GM23338 (cell line): Measurements from ENCODE around the gene IRF2BP1. TPM values are rescaled to one million over a fixed set of nuclear protein-coding genes. Genes with fewer than 3 reads are reported as not detected.

Source experiments
- ATAC-seq: fragments of 200-7000 bp; cut with Tn5 transposase; 3 replicates; pipeline ENCODE4 v1.9.1; 2020
- DNase-seq: peaks from one replicate; pipeline ENCODE4 v3.0.0-alpha.2; 2015; ENCODE audit warnings: low spot score
- H2AFZ ChIP-seq: fragments of 200-600 bp; sonication (generic); 2 replicates; pipeline ENCODE4 v1.8.0; 2016; ENCODE audit warnings: antibody characterized with exemption, mild to moderate bottlenecking, moderate library complexity
- H3F3A ChIP-seq: fragments of 200-600 bp; sonication (generic); replicated peaks from 2 replicates; pipeline ENCODE4 v1.8.0; 2017; ENCODE audit warnings: antibody characterized with exemption, mixed run types, low read depth
- H3K27ac ChIP-seq: fragments of 200-600 bp; sonication (generic); 2 replicates; pipeline ENCODE4 v1.6.1; 2016; ENCODE audit warnings: low read depth
- H3K27me3 ChIP-seq: fragments of 200-600 bp; sonication (generic); 2 replicates; pipeline ENCODE4 v1.8.0; 2016; ENCODE audit warnings: mild to moderate bottlenecking, mixed run types, moderate library complexity; ENCODE audit not compliant: insufficient read depth
- H3K36me3 ChIP-seq: fragments of 200-600 bp; sonication (generic); 2 replicates; pipeline ENCODE4 v1.8.0; 2016; ENCODE audit warnings: mild to moderate bottlenecking; ENCODE audit not compliant: insufficient read depth
- H3K4me1 ChIP-seq: fragments of 200-600 bp; sonication (generic); 2 replicates; pipeline ENCODE4 v1.8.0; 2016; ENCODE audit warnings: mild to moderate bottlenecking, moderate library complexity; ENCODE audit not compliant: insufficient read depth
- H3K4me2 ChIP-seq: fragments of 200-600 bp; sonication (generic); 2 replicates; pipeline ENCODE4 v1.7.1; 2017; ENCODE audit warnings: mixed run types
- H3K4me3 ChIP-seq: fragments of 200-600 bp; sonication (generic); 2 replicates; pipeline ENCODE4 v1.6.1; 2016; ENCODE audit warnings: mixed run types
- H3K79me2 ChIP-seq: fragments of 200-600 bp; sonication (generic); replicated peaks from 2 replicates; pipeline ENCODE4 v1.8.0; 2017; ENCODE audit warnings: mild to moderate bottlenecking; ENCODE audit not compliant: insufficient read depth
- H3K9me2 ChIP-seq: fragments of 200-600 bp; sonication (generic); 2 replicates; pipeline ENCODE4 v1.8.0; 2017; ENCODE audit not compliant: insufficient read depth
- H4K20me1 ChIP-seq: fragments of 200-600 bp; sonication (generic); replicated peaks from 2 replicates; pipeline ENCODE4 v1.8.0; 2017; ENCODE audit warnings: mild to moderate bottlenecking; ENCODE audit not compliant: insufficient read depth
- H3K27ac Mint-ChIP-seq: 2 replicates; pipeline ENCODE4 v1.8.0; 2020; ENCODE audit warnings: inconsistent platforms, mild to moderate bottlenecking, moderate library complexity, mixed read lengths
- H3K27me3 Mint-ChIP-seq: 3 replicates; pipeline ENCODE4 v1.8.0; 2022; ENCODE audit warnings: low read depth, mild to moderate bottlenecking, moderate library complexity, mixed read lengths, inconsistent platforms; ENCODE audit not compliant: insufficient read depth, poor library complexity
- H3K36me3 Mint-ChIP-seq: 3 replicates; pipeline ENCODE4 v1.8.0; 2021; ENCODE audit warnings: low read depth, mild to moderate bottlenecking, inconsistent platforms, moderate library complexity, mixed read lengths
- H3K4me1 Mint-ChIP-seq: 3 replicates; pipeline ENCODE4 v1.8.0; 2020; ENCODE audit warnings: mild to moderate bottlenecking, inconsistent platforms, mixed read lengths
- H3K4me3 Mint-ChIP-seq: 3 replicates; pipeline ENCODE4 v1.8.0; 2021; ENCODE audit warnings: moderate library complexity, mild to moderate bottlenecking, inconsistent platforms, mixed read lengths
- H3K9me3 Mint-ChIP-seq: 3 replicates; pipeline ENCODE4 v1.8.0; 2020; ENCODE audit warnings: moderate library complexity, mild to moderate bottlenecking, inconsistent platforms, mixed read lengths
- CREB1 ChIP-seq: fragments of 250-450 bp; sonication (Bioruptor Pico); IDR thresholded peaks from 2 replicates; pipeline ENCODE4 v1.5.0; 2020; ENCODE audit warnings: low read depth, mild to moderate bottlenecking, moderate library complexity
- EZH2phosphoT487 ChIP-seq: fragments of 200-600 bp; sonication (generic); IDR thresholded peaks from one replicate; pipeline ENCODE4 v1.8.1; 2018; ENCODE audit warnings: antibody characterized with exemption; ENCODE audit not compliant: unreplicated experiment
- POLR2AphosphoS5 ChIP-seq: IDR thresholded peaks from 2 replicates; pipeline ENCODE4 v1.6.1; 2016; ENCODE audit warnings: antibody characterized with exemption, low read depth
- STAT1 ChIP-seq: IDR thresholded peaks from one replicate; pipeline ENCODE4 v1.6.1; 2016; ENCODE audit warnings: antibody characterized with exemption; ENCODE audit not compliant: unreplicated experiment
- ZNF114 ChIP-seq: fragments of 250-450 bp; sonication (Bioruptor Pico); IDR thresholded peaks from 2 replicates; pipeline ENCODE4 v1.5.0; 2020; ENCODE audit warnings: mild to moderate bottlenecking, moderate library complexity
- ZNF331 ChIP-seq: fragments of 250-450 bp; sonication (Bioruptor Pico); IDR thresholded peaks from 2 replicates; pipeline ENCODE4 v1.5.0; 2020; ENCODE audit warnings: low read depth, mild to moderate bottlenecking, moderate library complexity
- polyA plus RNA-seq: library from polyadenylated mRNA; unstranded; fragments of >200 nt; fragmentation: Nextera tagmentation; extraction: Ambion mirVana; gene quantifications from 2 replicates; pipeline ENCODE4 v1.2.1, GENCODE V29; 2016
- total RNA-seq: library from RNA; depleted of rRNA; stranded (reverse); fragments of >200 nt; shearing (Covaris generic); gene quantifications from 2 replicates; pipeline ENCODE4 v1.2.3, GENCODE V29; 2014
- TF ChIP-seq, protein P1 (sequence below), 2 experiments: fragments of 200-600 bp in 1 of 2; sonication (generic) in 1 of 2; conservative IDR thresholded peaks; 2 replicates each; pipeline versions ENCODE4 v1.5.1 to v1.6.1; 2016 to 2017; ENCODE audit warnings: antibody characterized with exemption in 2 of 2, low read depth in 2 of 2, mild to moderate bottlenecking in 2 of 2, moderate library complexity in 1 of 2

Gene IRF2BP1
- total and polyA plus RNA-seq, 2 experiments from 2014 or later, result 10.4 to 41.6 TPM

DNA sequence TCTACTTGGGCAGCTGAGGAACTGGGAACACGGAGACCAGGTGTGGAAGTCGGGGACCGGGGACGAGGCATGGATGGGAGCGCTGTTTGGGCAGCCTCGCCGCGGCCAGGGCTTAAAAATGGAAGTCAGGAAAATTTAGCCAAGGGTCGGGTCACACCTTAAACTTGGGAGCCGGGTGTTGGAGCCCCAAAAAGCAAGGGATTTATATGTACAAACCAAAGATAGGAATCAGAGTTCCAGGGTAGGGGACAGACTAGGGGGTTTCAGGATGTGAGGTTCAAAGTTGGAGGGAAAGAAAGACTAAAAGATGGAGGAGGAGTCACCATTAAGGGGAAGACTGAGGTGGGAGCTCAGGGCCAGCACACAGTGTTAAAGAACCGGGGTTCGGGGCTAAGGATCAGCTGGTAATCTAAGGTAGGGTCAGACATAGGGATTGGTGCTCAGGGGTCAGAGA, 21.3 kb downstream of the IRF2BP1 start (continued):
- TF ChIP-seq ZNF114 (CRISPR knock-in tag) (no peak), EZH2phosphoT487 (no peak), CREB1 (no peak)
- TF ChIP-seq, protein P1, sequence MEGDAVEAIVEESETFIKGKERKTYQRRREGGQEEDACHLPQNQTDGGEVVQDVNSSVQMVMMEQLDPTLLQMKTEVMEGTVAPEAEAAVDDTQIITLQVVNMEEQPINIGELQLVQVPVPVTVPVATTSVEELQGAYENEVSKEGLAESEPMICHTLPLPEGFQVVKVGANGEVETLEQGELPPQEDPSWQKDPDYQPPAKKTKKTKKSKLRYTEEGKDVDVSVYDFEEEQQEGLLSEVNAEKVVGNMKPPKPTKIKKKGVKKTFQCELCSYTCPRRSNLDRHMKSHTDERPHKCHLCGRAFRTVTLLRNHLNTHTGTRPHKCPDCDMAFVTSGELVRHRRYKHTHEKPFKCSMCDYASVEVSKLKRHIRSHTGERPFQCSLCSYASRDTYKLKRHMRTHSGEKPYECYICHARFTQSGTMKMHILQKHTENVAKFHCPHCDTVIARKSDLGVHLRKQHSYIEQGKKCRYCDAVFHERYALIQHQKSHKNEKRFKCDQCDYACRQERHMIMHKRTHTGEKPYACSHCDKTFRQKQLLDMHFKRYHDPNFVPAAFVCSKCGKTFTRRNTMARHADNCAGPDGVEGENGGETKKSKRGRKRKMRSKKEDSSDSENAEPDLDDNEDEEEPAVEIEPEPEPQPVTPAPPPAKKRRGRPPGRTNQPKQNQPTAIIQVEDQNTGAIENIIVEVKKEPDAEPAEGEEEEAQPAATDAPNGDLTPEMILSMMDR (conservative IDR thresholded peaks at IDR 0.05; ENCODE audit: low read depth in 2 of 2), result no peak

DNA sequence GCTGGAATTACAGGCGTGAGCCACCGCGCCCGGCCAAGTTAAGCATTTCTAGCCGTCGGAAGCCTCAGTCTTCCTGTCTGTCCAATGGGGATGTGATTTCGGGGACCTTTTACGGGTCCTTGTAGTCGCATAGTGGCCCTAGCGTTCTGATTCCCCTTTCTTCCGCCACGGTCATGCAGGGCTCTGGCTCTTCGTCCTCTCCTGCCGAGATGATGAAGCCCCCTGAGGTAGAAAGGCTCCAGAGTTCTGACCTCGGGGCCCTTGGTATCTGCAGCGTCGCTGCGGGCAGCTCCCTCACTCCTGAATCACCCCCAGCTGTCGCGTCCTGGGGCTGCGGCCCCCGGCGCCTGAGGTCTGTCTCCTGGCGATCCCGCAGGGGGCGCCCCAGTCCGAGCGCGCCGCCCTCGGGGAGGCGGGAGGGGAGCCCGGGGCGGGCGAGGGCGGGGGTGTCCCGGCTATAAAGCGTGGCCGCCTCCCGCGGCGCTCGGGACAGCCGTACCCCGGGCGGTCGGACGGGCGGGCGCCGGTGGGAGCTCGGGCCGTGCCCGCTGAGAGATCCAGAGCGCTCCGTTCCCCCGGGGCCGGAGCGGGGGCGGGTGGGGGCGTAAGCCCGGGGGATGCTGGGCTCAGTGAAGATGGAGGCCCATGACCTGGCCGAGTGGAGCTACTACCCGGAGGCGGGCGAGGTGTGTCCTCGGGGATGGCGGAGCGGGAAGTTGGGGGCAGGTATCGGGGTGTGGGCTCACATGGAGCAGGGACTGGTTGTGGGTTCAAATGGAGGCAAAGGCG, 21.9 kb downstream of the IRF2BP1 start, which contains the start of gene FOXA3:
Gene FOXA3 (plus strand): TSS at position 487 of the 789 bp plus-strand sequence. CDS start 131 bp downstream, at position 618.
- peak within 1 kb of the TSS; percentile 63 for H3K4me3 ChIP-seq
- H3K4me2 ChIP-seq, result peak within 1 kb of the TSS; percentile 96
- peaks cover 29% of the 10 kb centered on the region for H3K4me1 ChIP-seq
- H2AFZ ChIP-seq, result peak within 1 kb of the TSS; percentile 81
- DNase-seq, result peak; percentile 84
- peak; percentile 66 for ATAC-seq
- Mint-ChIP-seq H3K9me3 (no peaks in the 10 kb centered on the region), H3K4me1 (peaks cover 36% of the 10 kb centered on the region), H3K4me3 (peak within 1 kb of the TSS; percentile 95), H3K27ac (peak within 1 kb of the TSS; percentile 92), H3K27me3 (peaks cover 30% of the 10 kb centered on the region), H3K36me3 (peaks cover 18% of the 10 kb centered on the region)
- TF ChIP-seq ZNF331 (no peak), POLR2AphosphoS5 (peak; percentile 34; the same call in 1 of the 2 replicates), CREB1 (0 out of 2 replicates have a peak, but pooled peaks have one; percentile 8)
- TF ChIP-seq, protein P1 (conservative IDR thresholded peaks at IDR 0.05; ENCODE audit: low read depth in 2 of 2), result peak; percentile 62 to 82
- H3K79me2 ChIP-seq, result peaks cover 76% of the 10 kb centered on the region
- H3K36me3 ChIP-seq, result peaks cover 7% of the 10 kb centered on the region; the same call in 1 of the 2 replicates
- H3F3A ChIP-seq, result 0 out of 2 replicates have a peak, but pooled peaks cover 9% of the 10 kb centered on the region
- H3K27ac ChIP-seq, result 0 out of 2 replicates have a peak within 1 kb of the TSS, but pooled peaks have one; percentile 80
- H4K20me1 ChIP-seq, result peaks cover 13% of the 10 kb centered on the region; the same call in 1 of the 2 replicates
- no peaks in the 10 kb centered on the region for H3K27me3 ChIP-seq
- no peaks in the 10 kb centered on the region for H3K9me2 ChIP-seq

DNA sequence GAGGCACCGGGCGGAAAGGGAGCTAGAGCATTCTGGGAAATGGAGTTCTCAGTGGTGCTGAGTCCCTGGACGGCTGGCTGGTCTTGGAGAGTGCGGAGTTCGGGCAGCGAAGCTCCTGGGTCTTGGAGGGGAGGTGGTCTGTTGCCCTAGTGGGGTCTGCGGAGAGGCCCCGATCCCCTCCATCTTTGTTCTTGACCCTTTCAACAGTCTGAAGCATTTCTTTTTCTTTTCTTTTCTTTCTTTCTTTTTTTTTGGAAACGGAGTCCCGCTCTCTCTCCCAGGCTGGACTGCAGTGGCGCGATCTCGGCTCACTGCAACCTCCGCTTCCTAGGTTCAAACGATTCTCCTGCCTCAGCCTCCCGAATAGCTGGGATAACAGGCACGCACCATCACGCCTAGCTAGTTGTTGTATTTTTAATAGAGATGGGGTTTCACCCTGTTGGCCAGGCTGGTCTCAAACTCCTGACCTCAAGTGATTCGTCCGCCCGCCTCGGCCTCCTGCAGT, 22.6 kb downstream of the IRF2BP1 start:
- peaks cover 30% of the 10 kb centered on the region for H3K27me3 Mint-ChIP-seq
- Histone ChIP-seq H3K9me2 (no peaks in the 10 kb centered on the region), H3K27ac (no peak overlapping the region), H3F3A (0 out of 2 replicates have a peak, but pooled peaks cover 9% of the 10 kb centered on the region), H3K27me3 (no peaks in the 10 kb centered on the region), H3K4me3 (peak overlapping the region; percentile 63), H3K36me3 (peaks cover 9% of the 10 kb centered on the region; the same call in 1 of the 2 replicates), H3K4me2 (peak overlapping the region; percentile 96), H4K20me1 (peaks cover 13% of the 10 kb centered on the region; the same call in 1 of the 2 replicates), H2AFZ (peak overlapping the region; percentile 81), H3K4me1 (peaks cover 29% of the 10 kb centered on the region), H3K79me2 (peaks cover 76% of the 10 kb centered on the region)
- ATAC-seq (no peak), DNase-seq (no peak)
- peak; percentile 32; the same call in 1 of the 2 replicates for TF ChIP-seq POLR2AphosphoS5
- TF ChIP-seq STAT1, result no peak
- peaks cover 36% of the 10 kb centered on the region for H3K4me1 Mint-ChIP-seq
- H3K27ac Mint-ChIP-seq, result no peak overlapping the region; the same call in 1 of the 2 replicates
- H3K9me3 Mint-ChIP-seq, result no peaks in the 10 kb centered on the region
- peaks cover 24% of the 10 kb centered on the region for H3K36me3 Mint-ChIP-seq
- H3K4me3 Mint-ChIP-seq, result peak overlapping the region; percentile 95
